Right renal cortex interstitium (tissue), 3 donors: ENCODE measurements around the gene SCN8A. TPM values are rescaled to one million over a fixed set of nuclear protein-coding genes. Genes with fewer than 3 reads are reported as not detected.

ENCODE experiments used
- DNase-seq, 3 donors: peaks; one replicate each; pipeline ENCODE4 v3.0.0-alpha.2; 2013; ENCODE audit warnings: low read depth in 3 of 3, low spot score in 2 of 3
- polyA plus RNA-seq, 3 donors: library from polyadenylated mRNA; unstranded; fragments of 120-200 nt; gene quantifications; one replicate each; pipeline ENCODE4 v1.2.1, GENCODE V29; 2013; ENCODE audit not compliant: insufficient read length in 3 of 3

SCN8A gene
- polyA plus RNA-seq, 3 donors = 1.7 to 2.6 (median 1.8) TPM

GRCh38 chr12:51663390-51663789, 72.4 kb downstream of the SCN8A start:
- DNase-seq = no peak

GRCh38 chr12:51666696-51667095, 75.7 kb downstream of the SCN8A start:
- DNase-seq = no peak

- DNase-seq = no peak
Measured at GRCh38 chr12:51667269-51667668, 76.2 kb downstream of the SCN8A start.

DNA sequence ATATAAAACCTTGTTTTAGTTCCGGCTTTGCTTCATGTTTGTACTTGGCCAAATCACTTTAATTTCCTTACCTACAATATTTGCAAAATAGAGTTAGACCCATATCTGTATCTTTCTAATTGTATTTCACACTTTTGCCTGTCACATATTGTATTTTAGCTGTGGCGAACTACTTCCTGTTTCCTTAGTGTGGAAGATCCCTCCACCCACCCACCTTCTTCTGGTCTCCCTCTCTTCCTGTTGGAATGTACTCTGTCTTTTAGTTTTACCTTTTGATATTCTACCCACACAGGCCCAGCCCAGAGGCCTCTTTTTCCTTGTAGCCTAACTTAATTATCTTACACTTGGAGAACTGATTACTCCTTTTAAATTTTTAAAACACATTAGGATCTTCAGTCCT, 78.2 kb downstream of the SCN8A start:
- no peak for DNase-seq

- no peak for DNase-seq
Measured at GRCh38 chr12:51669996-51670395, 79.0 kb downstream of the SCN8A start.

- no peak for DNase-seq
Measured at GRCh38 chr12:51672334-51672733, 81.3 kb downstream of the SCN8A start.

- no peak for DNase-seq
Measured at GRCh38 chr12:51675071-51675803, 84.2 kb downstream of the SCN8A start.

- DNase-seq = no peak
Measured at GRCh38 chr12:51676875-51677274, 85.8 kb downstream of the SCN8A start.

- no peak for DNase-seq
Measured at GRCh38 chr12:51677284-51677968, 86.4 kb downstream of the SCN8A start.

- peak in 1 of 3 donors; percentile 15 for DNase-seq
Measured at GRCh38 chr12:51678086-51678724, 87.2 kb downstream of the SCN8A start.

- no peak for DNase-seq
Measured at GRCh38 chr12:51682981-51683380, 91.9 kb downstream of the SCN8A start.

DNA sequence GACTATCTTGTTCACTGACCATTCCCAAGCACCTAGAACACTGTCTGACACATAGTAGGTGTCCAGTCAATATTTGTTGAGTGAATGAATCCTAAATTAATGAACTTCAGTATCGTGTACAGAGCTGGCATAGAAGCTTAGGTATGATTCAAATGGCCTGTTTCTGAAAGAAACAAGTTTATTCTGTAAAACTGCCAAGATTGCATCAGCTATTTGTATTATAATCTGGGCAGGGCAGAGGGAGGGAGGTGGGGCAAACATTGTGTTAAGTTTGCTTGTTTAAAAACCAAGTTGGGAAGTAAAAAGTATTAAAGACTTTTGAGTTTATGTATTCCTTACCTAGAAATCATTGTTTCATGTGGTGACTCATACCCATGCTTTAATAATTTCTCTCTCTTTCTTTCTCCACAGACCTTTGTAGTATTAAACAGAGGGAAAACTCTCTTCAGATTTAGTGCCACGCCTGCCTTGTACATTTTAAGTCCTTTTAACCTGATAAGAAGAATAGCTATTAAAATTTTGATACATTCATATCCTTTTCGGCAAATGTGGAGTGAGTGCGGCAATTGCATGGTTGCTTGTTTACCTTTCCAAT, 92.8 kb downstream of the SCN8A start:
- DNase-seq = no peak

DNA sequence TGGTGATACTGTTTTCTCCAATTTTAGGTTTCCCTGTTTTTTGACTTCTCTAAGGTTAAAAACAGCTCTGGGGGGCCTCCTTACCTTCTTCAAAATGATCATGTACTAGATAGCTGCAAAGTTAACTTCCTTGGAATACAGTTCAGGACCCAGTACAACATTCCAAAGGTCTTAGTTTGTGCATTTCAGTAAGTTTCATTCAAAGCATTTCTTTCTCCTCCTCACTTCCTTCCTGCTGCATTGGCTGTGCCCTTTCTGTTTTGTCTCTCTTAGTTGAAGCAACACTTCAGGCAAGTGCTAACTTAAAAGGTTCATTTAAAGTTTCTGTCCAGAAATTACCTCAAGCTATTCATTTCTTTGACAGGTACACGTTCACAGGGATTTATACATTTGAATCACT, 95.7 kb downstream of the SCN8A start:
- DNase-seq = no peak

GRCh38 chr12:51687177-51687576, 96.1 kb downstream of the SCN8A start:
- no peak for DNase-seq

DNA sequence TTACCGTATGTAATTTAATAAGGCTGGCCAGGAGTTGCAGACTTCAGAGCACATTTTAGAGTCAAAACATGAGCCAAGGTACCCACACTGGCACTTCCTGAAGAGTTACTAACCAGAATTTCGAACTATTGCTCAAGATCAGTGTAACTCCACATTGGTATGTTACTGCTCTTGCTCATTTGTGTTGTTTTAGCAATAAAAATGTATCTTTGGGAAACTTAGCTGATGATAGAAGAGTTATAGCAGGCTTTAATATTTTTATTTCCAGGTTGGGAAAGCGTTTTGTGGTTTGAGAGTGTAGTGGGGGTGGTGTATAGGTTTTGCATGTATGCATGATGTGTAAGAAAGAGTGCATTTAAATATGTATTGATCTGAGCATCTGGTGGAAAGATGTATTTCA, 96.6 kb downstream of the SCN8A start:
- no peak for DNase-seq

DNA sequence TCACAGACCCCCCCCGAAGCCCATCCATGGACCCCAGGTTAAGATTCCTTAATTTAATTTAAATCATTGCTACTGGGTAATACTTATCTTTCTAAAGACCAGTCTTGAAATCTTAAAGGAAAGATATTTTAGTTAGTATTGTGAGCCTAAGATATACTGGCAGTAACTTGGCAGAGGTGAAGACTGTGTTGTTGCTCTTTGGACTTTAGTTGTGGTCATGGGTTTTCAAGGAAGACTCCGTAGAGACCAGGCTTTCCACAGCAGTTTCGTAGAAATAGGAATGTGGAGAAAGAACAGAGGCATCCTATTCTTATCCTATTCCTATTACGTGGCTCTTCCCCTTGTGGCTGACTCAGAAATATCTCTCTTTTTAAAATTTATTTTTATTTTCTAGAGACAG, 99.0 kb downstream of the SCN8A start:
- no peak for DNase-seq

DNA sequence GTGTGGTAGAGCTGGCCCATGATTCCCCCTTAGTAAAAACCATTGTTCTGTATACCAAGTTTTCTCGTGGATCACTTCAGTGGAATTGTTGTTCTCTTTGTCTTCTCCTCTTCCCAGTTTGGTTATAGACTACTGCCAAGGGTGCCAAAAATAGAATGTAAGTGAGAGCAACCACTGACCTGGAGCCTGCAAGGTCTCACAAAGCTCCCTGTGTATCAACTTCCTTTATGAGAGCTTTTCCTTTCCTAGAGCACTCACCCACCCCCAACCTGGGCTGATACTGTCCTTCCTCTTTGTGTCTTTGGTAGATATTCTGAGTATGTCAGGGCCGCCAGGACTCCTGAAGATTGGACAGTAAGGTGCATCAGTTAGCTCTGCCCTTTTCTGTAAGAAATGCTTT, 101.0 kb downstream of the SCN8A start:
- DNase-seq = no peak

DNA sequence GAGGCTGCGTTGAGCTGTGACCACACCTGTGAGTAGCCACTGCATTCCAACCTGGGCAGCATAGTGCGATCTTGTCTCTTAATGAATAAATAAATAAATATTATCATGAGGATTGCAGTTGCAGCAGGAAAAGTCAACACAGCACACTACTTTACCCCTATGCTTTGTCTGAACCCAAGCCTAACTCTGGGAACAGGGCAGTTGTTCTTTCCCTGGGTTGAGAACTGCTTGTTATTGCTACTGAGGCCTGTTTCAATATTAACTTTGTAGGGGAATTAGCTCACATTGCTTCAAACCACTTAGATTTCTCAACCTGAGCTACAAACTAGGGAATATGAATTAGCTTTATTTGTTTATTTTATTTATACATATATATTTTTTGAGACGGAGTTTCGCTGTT, 102.5 kb downstream of the SCN8A start:
- no peak for DNase-seq

DNA sequence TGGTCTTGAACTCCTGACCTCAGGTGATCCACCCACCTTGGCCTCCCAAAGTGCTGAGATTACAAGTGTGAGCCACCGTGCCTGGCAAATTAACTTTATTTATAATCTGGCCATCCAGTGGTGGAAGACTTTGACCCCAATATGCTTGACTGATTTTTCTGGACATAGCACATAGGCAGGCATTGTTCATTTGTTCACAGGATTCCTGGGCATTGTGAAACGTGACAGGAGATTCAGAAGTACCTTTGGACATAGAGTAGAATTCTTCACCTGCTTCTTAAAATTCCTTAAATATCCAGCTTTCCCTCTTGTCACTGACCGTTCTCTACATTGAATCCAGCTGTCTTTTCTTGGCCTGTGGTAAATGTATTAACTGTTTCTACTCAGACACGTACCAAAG, 103.1 kb downstream of the SCN8A start:
- DNase-seq = no peak

DNA sequence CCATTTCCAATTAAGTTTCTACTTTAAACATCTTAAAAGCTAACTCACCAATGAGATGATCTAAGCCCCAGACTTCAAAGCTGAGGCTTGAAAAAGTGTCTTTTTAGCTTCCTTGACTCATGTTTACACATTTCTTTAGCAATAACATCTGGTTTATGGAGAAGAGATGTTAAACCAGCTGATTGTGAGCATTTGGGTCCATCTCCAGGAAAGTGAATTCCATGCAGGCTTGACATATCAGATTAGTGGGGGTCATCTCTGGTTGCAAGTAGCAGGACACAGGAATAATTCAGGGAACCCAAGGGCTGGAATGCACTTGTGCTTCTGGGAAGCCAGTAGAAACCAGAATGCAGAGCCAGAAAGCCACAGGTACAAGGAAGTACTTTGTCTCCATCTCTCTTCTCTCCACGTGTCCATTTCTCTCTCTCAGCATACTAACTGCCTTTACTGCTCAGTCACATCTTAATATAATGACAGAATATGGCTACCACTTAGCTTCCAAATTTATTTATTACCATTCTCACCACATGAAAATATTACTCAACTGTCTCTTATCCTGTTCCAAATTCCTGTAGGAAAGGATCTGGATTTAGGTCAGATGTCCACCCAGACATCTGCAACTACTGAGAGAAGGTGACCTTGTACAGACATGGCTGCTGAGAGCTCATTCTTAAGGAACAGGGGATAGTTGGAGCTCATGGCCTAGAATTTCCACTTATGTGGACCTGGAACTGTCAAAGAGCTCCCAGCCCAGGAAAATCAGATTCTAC, 104.4 kb downstream of the SCN8A start:
- no peak for DNase-seq

DNA sequence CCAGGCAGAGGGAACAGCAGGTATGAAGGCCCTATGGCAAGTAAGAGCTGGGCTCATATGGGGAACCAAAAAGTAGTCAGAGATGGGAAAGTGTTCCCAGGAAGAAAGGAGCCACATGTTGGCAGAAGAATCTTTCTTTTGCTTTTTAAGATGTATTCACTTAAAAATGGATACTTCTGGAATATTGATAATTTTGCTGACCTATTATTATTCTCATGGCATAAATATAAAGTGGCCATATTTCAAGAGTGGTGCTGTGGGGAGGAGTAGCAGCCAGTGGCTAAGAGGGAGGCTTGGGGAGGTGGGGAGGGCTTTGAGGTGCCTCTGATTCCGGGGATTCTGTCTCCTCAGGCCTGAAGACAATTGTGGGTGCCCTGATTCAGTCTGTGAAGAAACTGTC, 108.2 kb downstream of the SCN8A start:
- no peak for DNase-seq
